Kidney epithelial cell (primary cell): ENCODE results near the gene PSMC3. TPM values are rescaled to one million over a fixed set of nuclear protein-coding genes. Genes with fewer than 3 reads are reported as not detected.

Experiments
- DNase-seq: peaks from one replicate; pipeline ENCODE4 v3.0.0-alpha.2; 2010; ENCODE audit warnings: low read depth
- H3K27me3 ChIP-seq: 2 replicates; pipeline ENCODE4 v1.6.0; 2011; ENCODE audit warnings: low read length; ENCODE audit not compliant: control insufficient read depth, insufficient read depth
- H3K36me3 ChIP-seq: 2 replicates; pipeline ENCODE4 v1.5.1; 2011; ENCODE audit warnings: low read length; ENCODE audit not compliant: control insufficient read depth, insufficient read depth
- H3K4me3 ChIP-seq: 2 replicates; pipeline ENCODE4 v1.5.1; 2011; ENCODE audit warnings: low read depth, mild to moderate bottlenecking, control low read depth, low read length
- CTCF ChIP-seq: IDR thresholded peaks from 2 replicates; pipeline ENCODE4 v1.5.1; 2011; ENCODE audit warnings: mild to moderate bottlenecking, moderate library complexity, low read length, control low read depth, inconsistent platforms; ENCODE audit not compliant: insufficient read depth, poor library complexity, severe bottlenecking
- total RNA-seq: library from RNA; depleted of rRNA; stranded (reverse); fragments of >200 nt; gene quantifications from 2 replicates; pipeline ENCODE4 v1.2.3, GENCODE V29; 2015

Gene PSMC3
- total RNA-seq, 1 donor from 2014 or later, result 126 TPM

- Histone ChIP-seq H3K4me3 (no peak within 1 kb of the TSS), H3K27me3 (peaks cover 1% of the 10 kb centered on the region), H3K36me3 (no peaks in the 10 kb centered on the region)
- no peak for DNase-seq
- TF ChIP-seq CTCF, result no peak
These were observed 48.0 kb downstream of the PSMC3 start, which contains the start of gene SPI1 for GRCh38 chr11:47378010-47378835. TSS of gene SPI1 (minus strand) at chr11:47378547. CDS start at chr11:47378353, 194 bp downstream.

DNA sequence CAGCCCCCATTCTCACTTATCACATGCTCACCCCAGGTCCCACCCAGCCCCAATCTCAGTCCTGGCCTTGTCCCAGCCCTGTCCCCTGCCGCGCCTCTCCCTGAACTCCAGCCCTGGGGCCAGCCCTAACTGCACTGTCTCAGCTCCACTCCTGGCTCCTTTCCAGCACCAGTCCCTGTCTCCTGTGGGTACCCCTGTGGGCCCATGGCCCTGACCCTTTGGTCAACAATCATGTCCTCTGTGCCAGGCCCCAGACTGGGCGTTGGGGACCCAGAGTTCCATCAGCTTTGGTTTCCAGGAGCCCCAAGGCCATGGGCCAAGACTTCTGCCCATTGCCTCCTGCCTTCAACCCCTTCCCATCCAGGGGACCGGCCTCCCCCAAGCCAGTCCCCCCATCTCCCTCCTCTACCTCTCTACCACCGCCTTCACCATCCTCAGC lies 48.6 kb downstream of the PSMC3 start:
- no peak for TF ChIP-seq CTCF
- no peaks in the 10 kb centered on the region for H3K27me3 ChIP-seq
- H3K36me3 ChIP-seq, result no peaks in the 10 kb centered on the region
- DNase-seq, result no peak
- no peak overlapping the region for H3K4me3 ChIP-seq

DNA sequence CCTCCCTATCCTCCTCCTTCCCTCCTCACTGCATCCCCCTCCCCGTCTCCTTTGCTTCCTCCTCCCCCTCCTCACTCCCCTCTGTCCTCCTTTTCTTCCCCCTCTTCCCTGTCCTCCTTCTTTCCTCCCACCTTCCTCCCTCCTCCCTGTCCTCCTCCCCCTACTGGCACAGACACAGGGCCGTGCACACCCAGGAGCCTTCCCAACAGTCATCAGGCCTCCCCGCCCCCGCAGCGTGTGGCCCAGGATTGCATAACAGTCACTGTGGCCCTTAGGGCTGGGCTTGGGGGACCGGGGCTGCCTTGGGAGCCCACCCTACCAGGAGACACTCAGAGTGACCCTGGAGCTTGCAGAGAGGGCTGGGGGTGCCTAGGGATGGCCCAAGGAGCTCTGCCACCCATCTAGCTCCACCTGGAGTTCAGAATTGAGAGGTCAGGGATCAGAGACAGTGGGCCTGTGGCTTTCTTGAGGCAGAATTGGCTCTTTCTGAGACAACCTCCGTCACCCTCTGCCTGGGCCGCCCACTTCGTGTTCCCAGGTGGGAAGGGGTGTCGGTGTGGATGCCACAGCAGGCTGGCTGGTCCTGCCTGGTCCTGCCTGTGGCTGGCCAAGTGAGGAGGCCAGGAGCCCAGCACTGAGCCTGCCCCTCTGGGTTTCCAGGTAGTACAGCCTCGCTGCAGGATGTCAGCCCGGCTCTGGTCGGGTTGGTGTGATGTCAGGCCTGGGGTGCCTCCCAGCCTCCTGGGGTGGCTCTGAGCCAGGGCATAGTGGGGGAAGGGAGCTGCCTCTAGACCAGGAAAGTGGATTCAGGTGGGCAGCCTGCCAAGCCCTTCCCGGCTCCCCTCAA lies 49.5 kb downstream of the PSMC3 start:
- DNase-seq, result no peak
- no peak for TF ChIP-seq CTCF
- Histone ChIP-seq H3K4me3 (no peak overlapping the region), H3K27me3 (no peaks in the 10 kb centered on the region), H3K36me3 (no peaks in the 10 kb centered on the region)

- DNase-seq, result no peak
- TF ChIP-seq CTCF, result no peak
- Histone ChIP-seq H3K27me3 (no peaks in the 10 kb centered on the region), H3K36me3 (no peaks in the 10 kb centered on the region), H3K4me3 (no peak overlapping the region)
These were observed 50.1 kb downstream of the PSMC3 start for GRCh38 chr11:47376107-47376524.

- DNase-seq, result no peak
- Histone ChIP-seq H3K4me3 (no peak overlapping the region), H3K36me3 (no peaks in the 10 kb centered on the region), H3K27me3 (no peaks in the 10 kb centered on the region)
- no peak for TF ChIP-seq CTCF
These were observed 50.6 kb downstream of the PSMC3 start for GRCh38 chr11:47375546-47376085.
